GM12878 (cell line): ENCODE results near the gene MNAT1. TPM values are rescaled to one million over a fixed set of nuclear protein-coding genes. Genes with fewer than 3 reads are reported as not detected.

ENCODE experiments used
- ATAC-seq: fragments of 200-7000 bp; cut with Tn5 transposase; 3 replicates; pipeline ENCODE4 v1.9.1; 2020; ENCODE audit warnings: mild to moderate bottlenecking, moderate library complexity
- BruUV-seq: library from RNA; stranded (reverse); fragments of 400-500 nt; replicated peaks from 2 replicates; lab custom pipeline; 2021; lab: Mats Ljungman, UMichigan
- CTCF ChIA-PET: fragments of 300-600 bp; sonication (Branson Sonifier 250); formaldehyde crosslinking; extraction: SDS; loops from one replicate; lab custom pipeline; 2021; ENCODE audit warnings: inconsistent platforms; lab: Yijun Ruan, JAX
- POLR2A ChIA-PET: fragments of 350-600 bp; formaldehyde crosslinking; extraction: SDS; loops from one replicate; lab custom pipeline; 2021; ENCODE audit warnings: inconsistent platforms; lab: Charles Lee
- RAD21 ChIA-PET: fragments of 300-600 bp; sonication (Branson Sonifier 250); formaldehyde crosslinking; loops from one replicate; lab custom pipeline; 2023; ENCODE audit warnings: antibody characterized with exemption; ENCODE audit not compliant: unreplicated experiment; lab: Charles Lee
- SMC1A ChIA-PET: fragments of 300-600 bp; sonication (Branson Sonifier 250); formaldehyde crosslinking; loops from one replicate; lab custom pipeline; 2023; ENCODE audit not compliant: unreplicated experiment, uncharacterized antibody; lab: Charles Lee
- DNase-seq: peaks from one replicate; pipeline ENCODE4 v3.0.0-alpha.2; 2011; ENCODE audit warnings: low read depth, low spot score
- FAIRE-seq: peaks from 3 replicates; lab custom pipeline; 2011; peaks lifted over from hg19 to GRCh38; lab: Jason Lieb, UNC
- H2AFZ ChIP-seq: 2 replicates; pipeline ENCODE4 v1.6.0; 2011; ENCODE audit warnings: low read depth, low read length, control low read depth; ENCODE audit not compliant: control insufficient read depth
- H3K27ac ChIP-seq: 2 replicates; pipeline ENCODE4 v1.5.1; 2011; ENCODE audit warnings: control low read depth; ENCODE audit not compliant: control insufficient read depth, insufficient read depth
- H3K27me3 ChIP-seq, 2 experiments: replicated peaks in 1 of 2; 2 replicates each; pipeline versions ENCODE4 v1.6.0 to v1.6.1; 2011; ENCODE audit warnings: low read length in 1 of 2; ENCODE audit not compliant: control insufficient read depth in 2 of 2, insufficient read depth in 2 of 2
- H3K36me3 ChIP-seq, 2 experiments: 2 replicates each; pipeline ENCODE4 v1.5.1; 2011; ENCODE audit warnings: low read length in 1 of 2; ENCODE audit not compliant: control insufficient read depth in 2 of 2, insufficient read depth in 2 of 2
- H3K4me1 ChIP-seq: 2 replicates; pipeline ENCODE4 v1.6.1; 2011; ENCODE audit warnings: mild to moderate bottlenecking, low read length, moderate library complexity, mixed read lengths; ENCODE audit not compliant: control insufficient read depth, insufficient read depth
- H3K4me2 ChIP-seq: 2 replicates; pipeline ENCODE4 v1.6.0; 2011; ENCODE audit warnings: control low read depth; ENCODE audit not compliant: control insufficient read depth, insufficient read depth
- H3K4me3 ChIP-seq: fragments of 200-600 bp; sonication (generic); 2 replicates; pipeline ENCODE4 v1.5.1; 2016
- H3K79me2 ChIP-seq: 2 replicates; pipeline ENCODE4 v1.6.0; 2011; ENCODE audit warnings: low read length; ENCODE audit not compliant: control insufficient read depth, insufficient read depth
- H3K9ac ChIP-seq: 2 replicates; pipeline ENCODE4 v1.8.0; 2011; ENCODE audit warnings: low read length, control low read depth, mixed read lengths; ENCODE audit not compliant: control insufficient read depth, insufficient read depth
- H3K9me3 ChIP-seq: replicated peaks from 3 replicates; pipeline ENCODE4 v1.5.1; 2011; ENCODE audit warnings: mild to moderate bottlenecking, low read length; ENCODE audit not compliant: control insufficient read depth, insufficient read depth
- H4K20me1 ChIP-seq: 2 replicates; pipeline ENCODE4 v1.6.0; 2011; ENCODE audit not compliant: control insufficient read depth, insufficient read depth
- BACH1 ChIP-seq: fragments of 450-650 bp; IDR thresholded peaks from 2 replicates; pipeline ENCODE4 v1.6.1; 2017; ENCODE audit warnings: mild to moderate bottlenecking, borderline replicate concordance
- HDAC2 ChIP-seq: fragments of 200-600 bp; sonication (generic); IDR thresholded peaks from 2 replicates; pipeline ENCODE4 v1.6.1; 2017
- IKZF1 ChIP-seq: fragments of 450-650 bp; conservative IDR thresholded peaks from 2 replicates; pipeline ENCODE4 v1.6.1; 2017; ENCODE audit warnings: antibody characterized with exemption, mild to moderate bottlenecking
- LARP7 ChIP-seq: fragments of 450-650 bp; IDR thresholded peaks from 2 replicates; pipeline ENCODE4 v1.6.1; 2017; ENCODE audit warnings: mild to moderate bottlenecking
- NR2C1 ChIP-seq: fragments of 450-650 bp; IDR thresholded peaks from 2 replicates; pipeline ENCODE4 v1.6.1; 2017; ENCODE audit warnings: antibody characterized with exemption, mild to moderate bottlenecking, moderate library complexity
- RAD21 ChIP-seq: IDR thresholded peaks from 2 replicates; pipeline ENCODE4 v1.6.1; 2011; ENCODE audit warnings: mild to moderate bottlenecking, low read depth, low read length, moderate library complexity; ENCODE audit not compliant: insufficient read depth
- SMC3 ChIP-seq: IDR thresholded peaks from 2 replicates; pipeline ENCODE4 v1.6.1; 2011; ENCODE audit warnings: low read length, improper control_type of control experiment, borderline replicate concordance
- SUZ12 ChIP-seq: fragments of 200-600 bp; sonication (generic); IDR thresholded peaks from one replicate; pipeline ENCODE4 v1.6.1; 2018; ENCODE audit warnings: antibody characterized with exemption, mild to moderate bottlenecking; ENCODE audit not compliant: unreplicated experiment
- TAF1 ChIP-seq: IDR thresholded peaks from 2 replicates; pipeline ENCODE4 v1.6.1; 2011; ENCODE audit warnings: mild to moderate bottlenecking, low read depth, low read length, borderline replicate concordance
- ZNF274 ChIP-seq: IDR thresholded peaks from one replicate; pipeline ENCODE4 v1.8.0; 2011; ENCODE audit not compliant: insufficient read length, insufficient read depth
- WGBS: methylation state at CpG from one replicate; pipeline ENCODE4 v1.1.6; 2016; ENCODE audit warnings: low lambda C conversion rate; ENCODE audit not compliant: insufficient replicate concordance, insufficient coverage; ENCODE audit errors: missing lambda C conversion rate; 5-methylcytosine and 5-hydroxymethylcytosine counted together
- in situ Hi-C: fragments of 300-500 bp; cut with MboI; formaldehyde crosslinking; loops from 9 replicates; pipeline ENCODE4 v1.14.3; 2018; ENCODE audit warnings: mixed read lengths
- intact Hi-C: fragments of 100-400 bp; cut with micrococcal nuclease; formaldehyde crosslinking; loops from one replicate; pipeline ENCODE4 v1.14.2; 2022; ENCODE audit not compliant: unreplicated experiment
- polyA plus RNA-seq, 11 experiments: library from polyadenylated mRNA; depleted of rRNA in 4 of 11; unstranded in 6 of 11; stranded (reverse) in 5 of 11; fragments of >200 nt; fragmentation: Nextera tagmentation in 4 of 11; fragmentation: Illumina TruSeq in 1 of 11; extraction: Ambion mirVana in 4 of 11; extraction: Trizol in 1 of 11; gene quantifications; 1 replicate in 1 of 11; 2 replicates in 10 of 11; pipeline versions ENCODE4 v1.2.1 to v1.2.3, GENCODE V29; 2011 to 2016; ENCODE audit warnings: inconsistent platforms in 2 of 11, missing spikeins in 2 of 11, low read depth in 1 of 11
- total RNA-seq, 4 experiments: library from RNA; depleted of rRNA in 3 of 4; stranded (reverse); fragments of >200 nt in 3 of 4; fragmentation: Illumina TruSeq in 1 of 4; extraction: Trizol in 1 of 4; gene quantifications; 2 replicates each; pipeline versions ENCODE4 v1.2.1 to v1.2.3, GENCODE V29; 2013 to 2021
- TF ChIP-seq, protein P1 (sequence below), 3 experiments: IDR thresholded peaks in 2 of 3; conservative IDR thresholded peaks in 1 of 3; 2 replicates each; pipeline ENCODE4 v1.5.1; 2011; ENCODE audit warnings: low read depth in 3 of 3, low read length in 3 of 3, mild to moderate bottlenecking in 3 of 3, control low read depth in 2 of 3, moderate library complexity in 2 of 3, inconsistent platforms in 1 of 3, mixed read lengths in 1 of 3; ENCODE audit not compliant: control insufficient read depth in 2 of 3, insufficient read depth in 1 of 3; ENCODE audit errors: extremely low read depth in 1 of 3
- TF ChIP-seq, protein P2 (sequence below): fragments of 150-350 bp; IDR thresholded peaks from 2 replicates; pipeline ENCODE4 v1.6.1; 2014; ENCODE audit warnings: mild to moderate bottlenecking, low read depth, low read length

MNAT1 gene
- total and polyA plus RNA-seq, 10 of the 15 experiments (the other 5 are each of a cell fraction or from before 2014, with no cell fraction given) = 26.5 to 67.4 (median 40.8) TPM

DNA sequence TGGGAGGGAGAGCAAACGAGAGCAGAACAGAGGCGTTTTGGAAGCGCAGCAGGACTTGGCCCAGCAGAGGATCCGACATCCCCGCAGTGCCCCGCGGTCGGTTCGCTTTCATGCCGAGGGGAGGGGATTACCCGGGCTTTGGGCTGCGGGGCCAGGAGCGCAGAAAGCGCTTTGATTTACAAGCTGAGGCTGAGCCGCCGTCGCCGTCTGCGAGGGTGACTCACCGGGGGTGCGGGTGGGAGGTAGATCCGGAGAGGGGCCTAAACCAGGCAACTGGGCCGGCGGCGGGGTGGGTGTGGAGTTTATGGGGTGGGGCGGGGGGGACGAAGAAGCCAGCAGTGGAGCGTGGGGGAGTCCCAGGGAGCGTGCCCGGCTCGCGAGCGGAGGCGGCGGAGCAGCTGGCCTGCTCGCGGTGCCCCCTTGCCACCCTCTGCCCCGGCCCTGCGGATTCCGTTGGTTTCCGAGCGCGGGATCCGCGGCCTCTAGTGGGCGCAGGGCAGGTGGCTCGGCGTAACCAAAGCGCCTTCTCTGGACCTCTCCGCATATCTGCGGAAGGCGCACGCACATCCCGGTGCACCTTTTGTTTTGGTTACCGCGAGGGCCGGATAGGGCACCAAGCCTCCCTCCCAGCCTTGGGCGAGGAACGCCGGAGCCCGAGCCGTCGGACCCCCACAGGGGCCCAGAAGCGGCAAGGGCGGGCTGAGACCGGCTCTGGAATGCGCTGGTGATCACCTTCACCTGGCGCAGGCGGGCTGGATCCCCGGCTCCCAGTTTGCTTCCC, 13.0 kb upstream of the MNAT1 start (continued):
- TF ChIP-seq, protein P1, sequence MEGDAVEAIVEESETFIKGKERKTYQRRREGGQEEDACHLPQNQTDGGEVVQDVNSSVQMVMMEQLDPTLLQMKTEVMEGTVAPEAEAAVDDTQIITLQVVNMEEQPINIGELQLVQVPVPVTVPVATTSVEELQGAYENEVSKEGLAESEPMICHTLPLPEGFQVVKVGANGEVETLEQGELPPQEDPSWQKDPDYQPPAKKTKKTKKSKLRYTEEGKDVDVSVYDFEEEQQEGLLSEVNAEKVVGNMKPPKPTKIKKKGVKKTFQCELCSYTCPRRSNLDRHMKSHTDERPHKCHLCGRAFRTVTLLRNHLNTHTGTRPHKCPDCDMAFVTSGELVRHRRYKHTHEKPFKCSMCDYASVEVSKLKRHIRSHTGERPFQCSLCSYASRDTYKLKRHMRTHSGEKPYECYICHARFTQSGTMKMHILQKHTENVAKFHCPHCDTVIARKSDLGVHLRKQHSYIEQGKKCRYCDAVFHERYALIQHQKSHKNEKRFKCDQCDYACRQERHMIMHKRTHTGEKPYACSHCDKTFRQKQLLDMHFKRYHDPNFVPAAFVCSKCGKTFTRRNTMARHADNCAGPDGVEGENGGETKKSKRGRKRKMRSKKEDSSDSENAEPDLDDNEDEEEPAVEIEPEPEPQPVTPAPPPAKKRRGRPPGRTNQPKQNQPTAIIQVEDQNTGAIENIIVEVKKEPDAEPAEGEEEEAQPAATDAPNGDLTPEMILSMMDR (IDR thresholded peaks at IDR 0.05 in 2 of 3, conservative IDR thresholded peaks at IDR 0.05 in 1 of 3; ENCODE audit: control insufficient read depth in 2 of 3, extremely low read depth in 1 of 3, insufficient read depth in 1 of 3, low read depth in 3 of 3, low read length in 3 of 3) = peak; percentile 17 to 40 (median 27); a peak in 3 of 6 replicates
- TF ChIP-seq ZNF274 (no peak), TAF1 (no peak), LARP7 (no peak), IKZF1 (peak; percentile 49), NR2C1 (no peak), HDAC2 (peak; percentile 76; the same call in 1 of the 2 replicates), RAD21 (0 out of 2 replicates have a peak, but pooled peaks have one; percentile 10), SMC3 (0 out of 2 replicates have a peak, but pooled peaks have one; percentile 5)

DNA sequence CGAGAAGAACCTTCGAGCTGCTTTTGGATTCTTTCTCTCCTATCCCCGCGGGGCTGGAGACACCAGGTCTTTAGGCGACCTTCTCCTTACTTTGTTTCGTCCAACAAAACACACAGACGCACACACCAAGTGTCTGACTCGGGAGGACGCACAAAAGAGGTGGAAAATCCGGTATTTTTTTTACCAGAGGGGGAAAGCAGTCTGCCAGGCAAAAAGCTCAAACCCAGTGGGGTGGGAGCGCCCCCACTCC, 12.5 kb upstream of the MNAT1 start:
- H3K27me3 ChIP-seq = peaks cover 16 to 32% of the 10 kb centered on the region in 2 experiments
- DNase-seq = no peak
- FAIRE-seq = no peak
- no peak for ATAC-seq
- H3K27ac ChIP-seq = no peak overlapping the region
- ChIA-PET POLR2A (no interaction called here), SMC1A (no interaction called here), RAD21 (no interaction called here), CTCF (no interaction called here)
- H3K79me2 ChIP-seq = no peaks in the 10 kb centered on the region
- WGBS = 19% methylated on average over 11 of the region's 11 CpGs
- no peaks in the 10 kb centered on the region for H3K36me3 ChIP-seq
- no peaks in the 10 kb centered on the region for H3K9me3 ChIP-seq
- intact Hi-C loops (loop anchor here (10.0 kb wide), 1 partner anchor 533 kb away; no protein-coding TSS in a partner anchor), in situ Hi-C loops (no loop called here)
- H4K20me1 ChIP-seq = no peaks in the 10 kb centered on the region
- H3K4me2 ChIP-seq = peak overlapping the region; percentile 98
- no peak overlapping the region for H2AFZ ChIP-seq
- no peaks in the 10 kb centered on the region for H3K4me1 ChIP-seq
- no peak overlapping the region for H3K9ac ChIP-seq
- TF ChIP-seq IKZF1 (0 out of 2 replicates have a peak, but pooled peaks have one; percentile 2), BACH1 (no peak), SUZ12 (peak; percentile 76)
- TF ChIP-seq, protein P2, sequence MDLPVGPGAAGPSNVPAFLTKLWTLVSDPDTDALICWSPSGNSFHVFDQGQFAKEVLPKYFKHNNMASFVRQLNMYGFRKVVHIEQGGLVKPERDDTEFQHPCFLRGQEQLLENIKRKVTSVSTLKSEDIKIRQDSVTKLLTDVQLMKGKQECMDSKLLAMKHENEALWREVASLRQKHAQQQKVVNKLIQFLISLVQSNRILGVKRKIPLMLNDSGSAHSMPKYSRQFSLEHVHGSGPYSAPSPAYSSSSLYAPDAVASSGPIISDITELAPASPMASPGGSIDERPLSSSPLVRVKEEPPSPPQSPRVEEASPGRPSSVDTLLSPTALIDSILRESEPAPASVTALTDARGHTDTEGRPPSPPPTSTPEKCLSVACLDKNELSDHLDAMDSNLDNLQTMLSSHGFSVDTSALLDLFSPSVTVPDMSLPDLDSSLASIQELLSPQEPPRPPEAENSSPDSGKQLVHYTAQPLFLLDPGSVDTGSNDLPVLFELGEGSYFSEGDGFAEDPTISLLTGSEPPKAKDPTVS = no peak
- H3K4me3 ChIP-seq = peak overlapping the region; percentile 72
- BruUV-seq = no TSS peak
